Spleen (tissue), 11 donors: ENCODE data around the gene KIDINS220. TPM values are rescaled to one million over a fixed set of nuclear protein-coding genes. Genes with fewer than 3 reads are reported as not detected.

ENCODE experiments used
- DNase-seq: peaks from one replicate; pipeline ENCODE4 v3.0.0-alpha.2; 2020
- H3K27ac ChIP-seq, 8 donors: fragments of 200-600 bp; sonication (generic) in 7 of 8; 1 replicate in 4 of 8; 2 replicates in 4 of 8; pipeline versions ENCODE4 v1.5.0 to v1.8.0; 2016 to 2021; ENCODE audit warnings: inconsistent platforms in 4 of 8, mild to moderate bottlenecking in 4 of 8, moderate library complexity in 1 of 8
- H3K27me3 ChIP-seq, 7 donors: fragments of 200-600 bp; sonication (generic) in 6 of 7; replicated peaks in 1 of 7; 1 replicate in 4 of 7; 2 replicates in 3 of 7; pipeline versions ENCODE4 v1.5.0 to v1.8.0; 2016 to 2021; ENCODE audit warnings: inconsistent platforms in 3 of 7, mild to moderate bottlenecking in 1 of 7
- H3K36me3 ChIP-seq, 6 donors: fragments of 200-600 bp; sonication (generic) in 5 of 6; 1 replicate in 4 of 6; 2 replicates in 2 of 6; pipeline versions ENCODE4 v1.5.0 to v1.8.0; 2016 to 2021; ENCODE audit warnings: inconsistent platforms in 2 of 6
- H3K4me1 ChIP-seq, 6 donors: fragments of 200-600 bp; sonication (generic) in 5 of 6; 1 replicate in 3 of 6; 2 replicates in 3 of 6; pipeline versions ENCODE4 v1.5.0 to v1.8.0; 2016 to 2021; ENCODE audit warnings: inconsistent platforms in 3 of 6
- H3K4me3 ChIP-seq, 8 donors: fragments of 200-600 bp; sonication (generic) in 7 of 8; 1 replicate in 4 of 8; 2 replicates in 4 of 8; pipeline versions ENCODE4 v1.5.0 to v1.8.0; 2016 to 2021; ENCODE audit warnings: inconsistent platforms in 4 of 8, mild to moderate bottlenecking in 4 of 8, moderate library complexity in 2 of 8
- H3K9me3 ChIP-seq, 8 donors: fragments of 200-600 bp; sonication (generic) in 7 of 8; 1 replicate in 4 of 8; 2 replicates in 4 of 8; pipeline versions ENCODE4 v1.5.0 to v1.8.0; 2016 to 2021; ENCODE audit warnings: inconsistent platforms in 4 of 8
- POLR2A ChIP-seq, 3 donors: fragments of 450-650 bp; IDR thresholded peaks; one replicate each; pipeline ENCODE4 v1.5.1; 2017; ENCODE audit warnings: antibody characterized with exemption in 3 of 3, mild to moderate bottlenecking in 1 of 3
- POLR2AphosphoS5 ChIP-seq, 3 donors: sonication (generic); formaldehyde crosslinking; IDR thresholded peaks; one replicate each; pipeline ENCODE4 v1.5.1; 2017; ENCODE audit warnings: antibody characterized with exemption in 3 of 3
- WGBS, 5 donors: extraction: QIAGEN DNeasy Blood & Tissue Kit in 3 of 5; methylation state at CpG; one replicate each; pipeline versions ENCODE4 v1.1.5 to v1.1.7; 2013 to 2018; 5-methylcytosine and 5-hydroxymethylcytosine counted together
- intact Hi-C: fragments of 100-400 bp; cut with DNase I; formaldehyde crosslinking; loops from one replicate; pipeline ENCODE4 v1.15.0; 2023; ENCODE audit warnings: low total_unique reads
- polyA plus RNA-seq, 3 donors: library from polyadenylated mRNA; stranded (reverse); fragments of 200-250 nt; gene quantifications; one replicate each; pipeline ENCODE4 v1.2.1, GENCODE V29; 2013
- total RNA-seq, 7 donors: library from RNA; depleted of rRNA in 3 of 7; stranded (reverse); fragments of >200 nt in 3 of 7; fragmentation: NEBNext Ultra II Directional in 4 of 7; extraction: Animal tissue kit (Norgen Biotek cat#: 25700) in 4 of 7; gene quantifications; one replicate each; pipeline versions ENCODE4 v1.1.0 to v1.2.1, GENCODE V29; 2016 to 2021
- TF ChIP-seq, protein P1 (sequence below), 11 experiments: fragments of 200-600 bp in 7 of 11; fragments of 450-650 bp in 4 of 11; sonication (generic) in 4 of 11; IDR thresholded peaks in 8 of 11; conservative IDR thresholded peaks in 3 of 11; 1 replicate in 7 of 11; 2 replicates in 4 of 11; pipeline versions ENCODE4 v1.4.0 to v1.8.0; 2016 to 2021; ENCODE audit warnings: antibody characterized with exemption in 11 of 11, inconsistent platforms in 4 of 11, mild to moderate bottlenecking in 1 of 11
- donor health status: healthy with polysubstance abuse.
- donor health status: DM: no; HTN: no; CAD: no; lungs with moderate emphysema.
- donor health status: DM: no; HTN: no; CAD: no.
- donor health status: Bipolar disorder and iron deficiency.
- donor health status: healthy.
- donor health status: DM: no; HTN: no; CAD: no.
- donor health status: DM: yes; HTN: yes; CAD: no.

The KIDINS220 gene
- total and polyA plus RNA-seq, 10 donors: 6.0 to 84.1 (median 59.0) TPM

- intact Hi-C loops: no loop called here
- Histone ChIP-seq H3K27ac (no peak overlapping the region), H3K36me3 (peaks cover 14 to 98% (median 60%) of the 10 kb centered on the region in 6 donors), H3K27me3 (no peaks in the 10 kb centered on the region), H3K9me3 (no peaks in the 10 kb centered on the region), H3K4me3 (no peak overlapping the region), H3K4me1 (no peaks in the 10 kb centered on the region)
- no peak for DNase-seq
- no peak for TF ChIP-seq POLR2A (IDR thresholded peaks at IDR 0.05)
- no peak for TF ChIP-seq POLR2AphosphoS5 (IDR thresholded peaks at IDR 0.05)
- TF ChIP-seq, protein P1, sequence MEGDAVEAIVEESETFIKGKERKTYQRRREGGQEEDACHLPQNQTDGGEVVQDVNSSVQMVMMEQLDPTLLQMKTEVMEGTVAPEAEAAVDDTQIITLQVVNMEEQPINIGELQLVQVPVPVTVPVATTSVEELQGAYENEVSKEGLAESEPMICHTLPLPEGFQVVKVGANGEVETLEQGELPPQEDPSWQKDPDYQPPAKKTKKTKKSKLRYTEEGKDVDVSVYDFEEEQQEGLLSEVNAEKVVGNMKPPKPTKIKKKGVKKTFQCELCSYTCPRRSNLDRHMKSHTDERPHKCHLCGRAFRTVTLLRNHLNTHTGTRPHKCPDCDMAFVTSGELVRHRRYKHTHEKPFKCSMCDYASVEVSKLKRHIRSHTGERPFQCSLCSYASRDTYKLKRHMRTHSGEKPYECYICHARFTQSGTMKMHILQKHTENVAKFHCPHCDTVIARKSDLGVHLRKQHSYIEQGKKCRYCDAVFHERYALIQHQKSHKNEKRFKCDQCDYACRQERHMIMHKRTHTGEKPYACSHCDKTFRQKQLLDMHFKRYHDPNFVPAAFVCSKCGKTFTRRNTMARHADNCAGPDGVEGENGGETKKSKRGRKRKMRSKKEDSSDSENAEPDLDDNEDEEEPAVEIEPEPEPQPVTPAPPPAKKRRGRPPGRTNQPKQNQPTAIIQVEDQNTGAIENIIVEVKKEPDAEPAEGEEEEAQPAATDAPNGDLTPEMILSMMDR (IDR thresholded peaks at IDR 0.05 in 8 of 11, conservative IDR thresholded peaks at IDR 0.05 in 3 of 11): no peak
- 97 to 99% (median 98%) methylated on average over 4 of the region's 4 CpGs for WGBS, 5 donors
These were observed 57.4 kb downstream of the KIDINS220 start for GRCh38 chr2:8779795-8780671.

DNA sequence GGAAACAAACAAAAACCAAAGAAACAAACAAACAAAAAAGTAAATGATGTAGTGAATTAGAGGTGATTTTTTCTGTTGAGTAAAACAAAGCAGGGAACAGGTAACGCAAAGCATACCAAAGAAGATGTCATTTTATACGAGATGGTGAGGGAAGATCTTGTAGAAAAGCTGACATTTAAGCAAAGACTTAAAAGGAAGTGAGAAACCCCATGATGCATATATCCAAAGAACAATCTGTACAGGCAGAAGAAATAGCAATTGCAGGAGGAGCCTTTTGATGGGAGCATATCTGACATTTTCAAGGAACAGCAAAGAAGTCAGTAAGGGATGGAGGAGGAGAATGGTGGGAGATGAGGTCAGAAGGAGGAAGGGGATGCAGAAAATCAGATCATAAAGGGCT, 63.0 kb downstream of the KIDINS220 start:
- 76 to 90% (median 85%) methylated on average over 2 of the region's 2 CpGs for WGBS, 5 donors
- DNase-seq: no peak
- H3K4me3 ChIP-seq: no peak overlapping the region
- TF ChIP-seq POLR2A (IDR thresholded peaks at IDR 0.05) (no peak), POLR2AphosphoS5 (IDR thresholded peaks at IDR 0.05) (no peak)
- TF ChIP-seq, protein P1 (IDR thresholded peaks at IDR 0.05 in 8 of 11, conservative IDR thresholded peaks at IDR 0.05 in 3 of 11): no peak
- no peak overlapping the region for H3K27ac ChIP-seq
- intact Hi-C loops: no loop called here
- H3K9me3 ChIP-seq: no peaks in the 10 kb centered on the region
- no peaks in the 10 kb centered on the region for H3K4me1 ChIP-seq
- no peaks in the 10 kb centered on the region for H3K27me3 ChIP-seq
- H3K36me3 ChIP-seq: peaks cover 12 to 100% (median 77%) of the 10 kb centered on the region in 6 donors

DNA sequence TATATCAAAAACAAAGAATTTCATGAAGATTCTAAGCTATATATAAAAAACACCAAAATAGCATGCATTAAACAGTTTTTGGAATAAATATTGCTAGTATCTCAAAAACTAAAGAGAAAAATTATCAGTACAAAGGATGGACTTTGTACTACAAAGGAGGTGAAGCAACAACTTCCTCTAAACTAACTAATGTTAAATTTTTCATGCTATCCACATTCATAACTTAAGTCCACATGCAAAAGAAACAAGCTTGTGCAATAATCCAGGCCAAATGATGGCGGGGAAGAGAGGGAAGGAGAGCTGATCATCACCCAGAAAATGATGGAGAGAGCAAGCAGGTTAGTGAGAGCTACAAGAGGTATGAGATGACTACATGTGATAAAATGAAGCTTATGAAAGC, 70.1 kb downstream of the KIDINS220 start:
- intact Hi-C loops: no loop called here
- H3K27me3 ChIP-seq: no peaks in the 10 kb centered on the region
- H3K9me3 ChIP-seq: no peaks in the 10 kb centered on the region
- H3K27ac ChIP-seq: no peak overlapping the region
- no peak overlapping the region for H3K4me3 ChIP-seq
- peaks cover 0 to 87% (median 37%) of the 10 kb centered on the region in 6 donors for H3K36me3 ChIP-seq
- 52 to 94% (median 79%) methylated on average over 1 of the region's 1 CpG for WGBS, 5 donors
- no peak for DNase-seq
- TF ChIP-seq, protein P1 (IDR thresholded peaks at IDR 0.05 in 8 of 11, conservative IDR thresholded peaks at IDR 0.05 in 3 of 11): no peak
- TF ChIP-seq POLR2AphosphoS5 (IDR thresholded peaks at IDR 0.05) (no peak), POLR2A (IDR thresholded peaks at IDR 0.05) (no peak)
- no peaks in the 10 kb centered on the region for H3K4me1 ChIP-seq

GRCh38 chr2:8761529-8762164, 75.8 kb downstream of the KIDINS220 start:
- Histone ChIP-seq H3K27ac (no peak overlapping the region), H3K4me3 (no peak overlapping the region), H3K27me3 (no peaks in the 10 kb centered on the region), H3K36me3 (peaks cover 0 to 78% (median 27%) of the 10 kb centered on the region in 6 donors), H3K9me3 (peaks cover 0 to 8% (median 3%) of the 10 kb centered on the region in 8 donors), H3K4me1 (no peaks in the 10 kb centered on the region)
- no peak for TF ChIP-seq POLR2AphosphoS5 (IDR thresholded peaks at IDR 0.05)
- TF ChIP-seq, protein P1 (IDR thresholded peaks at IDR 0.05 in 8 of 11, conservative IDR thresholded peaks at IDR 0.05 in 3 of 11): peak in 6 of 11 experiments; percentile 21 to 52 (median 38)
- TF ChIP-seq POLR2A (IDR thresholded peaks at IDR 0.05): no peak
- 88 to 96% (median 93%) methylated on average over 1 of the region's 1 CpG for WGBS, 5 donors
- intact Hi-C loops: no loop called here
- DNase-seq: no peak
